Occipital lobe (tissue), 2 donors: ENCODE results near the gene MAPKAPK3. TPM values are rescaled to one million over a fixed set of nuclear protein-coding genes. Genes with fewer than 3 reads are reported as not detected.

Experiments
- DNase-seq: peaks from one replicate; lab custom pipeline; 2025; lab: John Stamatoyannopoulos, UW
- total RNA-seq: library from RNA; depleted of rRNA; stranded (reverse); fragments of >200 nt; gene quantifications from one replicate; pipeline ENCODE4 v1.2.3, GENCODE V29; 2014

MAPKAPK3 gene
- total RNA-seq, result 5.5 TPM

DNA sequence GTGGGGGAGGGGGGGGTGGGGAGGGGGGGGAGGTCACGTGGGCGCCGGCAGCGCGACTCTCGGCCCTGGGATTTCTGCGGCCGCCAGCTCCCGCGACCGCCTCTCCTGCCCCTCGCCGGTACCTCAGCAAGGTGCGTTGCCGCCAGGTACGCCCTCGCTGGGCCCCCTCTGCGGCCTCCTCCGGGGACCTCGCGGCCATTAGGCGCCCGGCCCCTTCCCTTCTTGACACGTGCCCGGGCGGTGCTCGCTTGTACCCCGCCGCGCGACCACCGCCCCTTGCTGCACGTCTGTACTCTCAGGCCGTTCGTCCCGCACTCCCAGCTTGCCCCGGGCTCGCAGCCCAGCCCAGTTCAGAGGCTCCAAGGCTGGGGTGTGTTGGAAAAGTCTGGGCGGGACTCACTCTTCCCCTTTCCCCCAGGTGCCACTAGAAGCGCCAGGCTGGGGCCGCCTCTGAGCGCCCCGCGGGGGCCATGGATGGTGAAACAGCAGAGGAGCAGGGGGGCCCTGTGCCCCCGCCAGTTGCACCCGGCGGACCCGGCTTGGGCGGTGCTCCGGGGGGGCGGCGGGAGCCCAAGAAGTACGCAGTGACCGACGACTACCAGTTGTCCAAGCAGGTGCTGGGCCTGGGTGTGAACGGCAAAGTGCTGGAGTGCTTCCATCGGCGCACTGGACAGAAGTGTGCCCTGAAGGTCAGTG, at the start of gene MAPKAPK3:
Gene MAPKAPK3 (plus strand): TSS at position 56 of the 696 bp plus-strand sequence. CDS start 415 bp downstream, at position 471.
- no peak for DNase-seq

DNA sequence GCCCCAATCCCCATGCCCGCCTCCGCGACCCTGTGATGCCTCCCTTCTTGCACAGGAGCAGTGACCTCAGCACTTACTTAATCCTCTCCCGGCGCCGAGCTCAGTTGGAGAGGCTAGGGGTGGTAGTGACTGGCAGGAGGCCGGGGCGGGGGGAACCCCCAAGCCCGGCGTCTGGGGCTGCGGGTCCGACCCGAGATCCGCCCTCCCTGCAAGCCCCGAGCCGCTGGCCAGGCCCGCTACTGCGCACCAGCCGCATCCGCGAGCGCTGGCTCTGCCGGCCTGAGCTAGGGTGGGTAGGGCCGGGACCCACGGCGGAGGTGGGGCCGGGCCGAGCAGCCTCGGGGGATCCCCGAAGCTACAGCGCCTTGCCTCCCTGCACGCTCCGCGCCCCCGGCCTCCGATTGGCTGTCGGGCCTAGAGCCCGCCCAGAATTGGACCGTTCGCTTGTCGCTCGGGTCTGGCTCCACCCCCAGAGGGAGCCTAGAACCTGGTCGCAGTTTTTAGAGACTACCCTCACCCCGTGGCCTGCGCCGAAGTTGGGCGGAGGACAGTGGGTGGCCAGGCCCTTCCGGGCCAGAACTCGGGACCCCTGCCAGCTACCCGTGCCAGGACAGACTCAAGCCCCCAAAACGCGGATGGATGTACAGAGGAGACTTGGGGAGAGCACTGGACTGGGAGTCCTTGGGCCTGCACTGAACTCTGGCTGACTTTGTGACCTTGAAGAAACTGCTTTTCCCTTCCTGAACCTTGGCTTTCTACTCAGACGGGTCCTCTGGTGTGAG, 49.4 kb upstream of the MAPKAPK3 start, which contains the start of gene C3orf18:
Gene C3orf18 (minus strand): TSS at position 362 of the 782 bp plus-strand sequence. CDS start 2,048 bp downstream, outside the sequence.
- DNase-seq, result peak; percentile 90

DNA sequence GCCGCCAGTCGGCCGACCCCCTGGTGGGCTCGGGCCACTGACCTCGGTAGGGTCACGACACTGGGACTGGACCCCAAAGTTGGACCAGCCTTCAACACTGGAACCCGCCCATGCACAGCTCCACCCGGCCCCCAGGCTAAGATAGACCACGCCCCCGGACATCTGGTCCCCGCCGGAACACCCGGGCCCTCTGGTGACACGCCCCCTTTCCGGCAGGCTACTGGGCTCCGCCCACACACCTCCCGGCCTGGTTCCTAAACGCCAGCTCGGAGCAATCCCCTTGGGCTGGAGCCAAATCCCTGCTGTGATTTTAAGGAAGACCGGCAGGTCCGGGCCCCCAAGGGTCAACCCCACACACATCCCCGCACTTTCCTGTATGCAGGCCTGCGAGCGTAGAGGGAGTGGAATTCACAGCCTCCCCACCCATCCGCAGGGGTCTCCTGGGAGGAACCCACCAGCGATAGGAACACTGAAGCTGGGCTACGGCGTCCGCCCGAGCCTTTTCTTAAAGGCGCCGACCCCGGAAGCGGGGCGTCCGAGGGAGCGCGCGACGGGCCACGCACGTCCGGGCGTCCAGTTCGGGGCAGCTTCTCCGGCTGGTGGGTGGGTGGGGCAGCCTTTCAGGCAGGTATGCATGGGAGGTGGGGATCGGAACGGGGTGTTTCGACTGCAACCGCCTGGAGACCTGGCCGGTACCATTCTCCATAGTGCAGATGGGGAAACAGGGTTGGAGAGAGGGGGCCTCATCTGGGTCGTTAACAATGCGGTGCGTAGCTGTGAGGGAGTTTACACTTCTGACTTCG, 47.8 kb upstream of the MAPKAPK3 start, which contains the start of gene HEMK1:
Gene HEMK1 (plus strand): TSS at position 576 of the 803 bp plus-strand sequence. CDS start 1,583 bp downstream, outside the sequence.
- DNase-seq, result peak; percentile 92

DNA sequence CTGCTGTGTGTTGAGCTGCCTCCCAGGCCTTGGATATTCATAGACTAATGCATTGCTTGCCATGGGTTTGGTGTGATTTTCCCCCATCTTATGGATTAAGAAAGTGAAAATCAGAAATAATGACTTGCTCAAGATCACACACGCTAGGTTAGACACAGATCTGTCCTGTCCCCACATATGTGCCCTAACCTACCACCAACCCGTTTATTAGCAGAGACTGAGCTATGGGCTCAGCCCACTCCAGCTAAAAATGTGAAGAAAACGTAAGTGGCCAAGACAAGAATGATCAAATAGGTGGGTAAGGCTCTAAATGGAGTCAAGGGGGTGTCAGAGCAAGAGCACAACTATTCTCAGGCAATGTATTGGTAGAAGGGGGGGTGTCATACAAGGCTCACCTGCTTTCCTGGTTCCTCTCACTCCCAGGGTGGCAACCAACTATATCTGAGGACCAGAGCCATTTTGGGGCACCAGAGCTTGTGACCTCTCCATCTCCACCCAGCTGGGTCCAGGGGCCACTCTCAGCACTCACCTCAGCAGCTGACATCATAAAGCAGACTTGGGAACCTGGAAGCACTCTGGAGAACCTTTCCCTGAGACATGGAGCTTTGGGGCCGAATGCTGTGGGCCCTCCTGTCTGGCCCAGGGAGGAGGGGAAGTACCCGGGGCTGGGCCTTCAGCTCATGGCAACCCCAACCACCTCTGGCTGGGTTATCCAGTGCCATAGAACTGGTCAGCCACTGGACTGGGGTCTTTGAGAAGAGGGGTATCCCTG, 46.3 kb upstream of the MAPKAPK3 start:
- no peak for DNase-seq

DNA sequence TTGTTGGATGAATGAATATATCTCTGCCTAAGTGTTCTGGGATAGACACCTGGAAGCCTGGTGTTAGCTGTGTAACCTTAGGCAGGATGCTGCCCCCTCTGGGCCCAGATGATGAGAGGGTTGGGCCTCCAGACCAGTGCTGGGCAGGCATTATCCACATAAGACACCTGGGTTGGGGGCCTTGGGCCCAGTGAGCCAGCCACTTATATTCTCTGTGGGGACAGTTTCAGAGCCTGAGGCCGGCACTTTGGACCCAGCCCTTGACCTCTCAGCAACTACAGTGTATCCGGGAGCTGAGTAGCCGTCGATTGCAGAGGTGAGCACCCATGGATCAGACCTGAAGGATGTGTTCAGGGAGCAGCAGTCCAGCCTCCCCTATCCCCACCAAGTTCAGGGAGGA, 45.5 kb upstream of the MAPKAPK3 start:
- no peak for DNase-seq

DNA sequence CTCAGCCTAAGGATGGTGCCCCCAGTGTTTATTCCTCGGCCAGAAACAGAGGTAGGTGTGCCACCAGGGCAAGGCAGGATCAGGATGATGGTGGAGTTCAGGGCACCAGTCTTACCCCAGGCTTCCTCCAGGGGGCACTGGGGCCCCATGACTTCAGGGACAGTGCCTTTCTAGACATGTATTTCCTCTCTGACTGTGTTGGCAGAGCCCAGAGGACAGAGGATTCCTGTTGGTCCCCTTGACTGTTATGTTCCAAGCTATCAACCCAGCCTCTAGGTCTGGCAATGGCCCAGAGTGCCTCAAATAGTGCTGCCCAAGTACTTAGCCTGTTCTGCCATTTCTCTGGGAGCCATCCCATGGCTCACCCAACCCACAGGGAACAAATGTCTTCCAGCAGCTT, 44.8 kb upstream of the MAPKAPK3 start:
- DNase-seq, result peak; percentile 35

DNA sequence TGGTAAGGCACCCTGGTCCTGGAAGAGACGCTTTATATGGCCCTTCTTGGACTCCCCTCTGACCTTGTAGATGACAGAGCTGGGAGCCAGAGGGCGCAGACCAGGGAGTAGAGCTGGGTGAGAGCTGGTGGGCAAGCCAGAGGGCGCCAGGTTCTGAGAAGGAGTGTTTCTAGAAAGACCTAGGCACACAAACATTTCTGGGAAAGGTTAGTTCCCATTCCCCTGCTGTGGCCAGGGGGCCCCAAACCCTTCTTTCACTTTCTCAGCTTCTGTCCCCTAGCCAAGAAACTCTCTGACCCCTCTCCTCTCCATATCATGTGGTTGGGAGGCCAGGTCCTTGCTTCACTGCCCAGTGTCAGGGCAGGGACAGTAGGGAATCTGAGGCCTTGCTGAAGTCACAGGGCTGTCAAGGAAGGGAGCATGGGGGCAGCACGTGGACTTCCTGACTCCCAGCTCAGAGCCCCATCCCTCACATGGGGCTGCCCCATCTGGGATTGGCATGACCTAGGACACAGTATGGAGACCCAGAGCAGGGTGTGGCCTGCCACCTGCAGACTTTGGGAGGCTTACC, 44.1 kb upstream of the MAPKAPK3 start:
- DNase-seq, result no peak

DNA sequence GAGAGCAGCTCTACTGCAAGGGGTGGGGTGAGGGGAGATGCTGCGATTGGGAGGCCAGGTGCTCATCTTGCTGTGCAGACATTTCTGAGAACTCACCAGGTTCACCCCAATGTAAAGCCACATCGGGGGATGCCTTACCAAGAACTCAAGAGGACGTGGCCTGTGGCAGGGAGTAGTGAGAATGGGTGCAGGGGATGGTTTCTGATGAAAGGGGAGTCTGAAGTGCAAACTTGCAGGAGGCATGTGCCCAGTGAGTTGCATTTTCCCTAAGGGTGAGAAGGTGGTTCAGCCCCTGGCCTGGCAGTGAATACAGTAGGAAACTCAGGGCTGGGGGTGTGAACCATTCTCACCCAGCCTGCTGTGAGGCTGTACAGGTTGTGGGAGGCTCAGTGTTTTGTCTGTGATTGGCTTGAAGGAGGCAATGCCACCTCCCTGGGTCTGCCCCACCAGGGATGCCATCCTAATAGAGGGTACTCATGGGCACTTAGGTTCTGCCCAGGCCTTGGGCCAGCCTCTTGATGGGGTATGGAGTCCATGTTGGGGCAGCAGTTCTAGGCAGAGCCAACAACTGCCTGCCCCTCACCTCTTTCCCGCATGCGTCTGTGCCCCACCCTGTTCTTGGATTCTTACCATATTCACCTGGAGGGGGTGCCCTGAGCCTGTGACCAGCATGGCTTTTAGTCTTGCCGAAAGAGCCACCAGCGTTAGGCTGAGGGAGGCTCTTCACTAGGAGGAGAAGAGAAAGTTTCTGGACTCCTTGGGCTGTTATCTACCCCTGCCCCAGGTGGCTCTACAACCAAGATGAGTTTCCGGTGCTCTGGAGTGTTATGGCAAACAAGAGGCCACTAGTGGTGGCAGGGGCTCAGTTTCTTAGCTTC, 43.1 kb upstream of the MAPKAPK3 start:
- no peak for DNase-seq

DNA sequence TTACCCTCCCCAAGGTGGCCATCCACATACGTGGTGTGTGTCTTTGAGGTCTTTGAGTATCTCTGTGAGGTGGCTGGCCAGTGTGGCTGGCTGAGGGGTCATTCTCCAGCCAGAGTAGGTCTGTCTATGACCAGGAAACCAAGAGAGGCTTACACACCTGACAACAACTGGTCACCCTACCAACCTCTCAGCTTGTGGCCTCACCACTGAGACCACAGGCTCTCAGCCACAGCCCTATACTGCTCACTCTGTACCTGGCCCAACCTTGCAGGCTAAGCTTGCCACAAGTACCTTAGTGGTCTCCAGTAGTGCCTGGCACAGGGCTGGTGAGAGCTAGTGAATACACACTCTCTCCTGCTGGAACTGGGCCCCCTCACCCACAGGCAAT, 42.5 kb upstream of the MAPKAPK3 start:
- no peak for DNase-seq

DNA sequence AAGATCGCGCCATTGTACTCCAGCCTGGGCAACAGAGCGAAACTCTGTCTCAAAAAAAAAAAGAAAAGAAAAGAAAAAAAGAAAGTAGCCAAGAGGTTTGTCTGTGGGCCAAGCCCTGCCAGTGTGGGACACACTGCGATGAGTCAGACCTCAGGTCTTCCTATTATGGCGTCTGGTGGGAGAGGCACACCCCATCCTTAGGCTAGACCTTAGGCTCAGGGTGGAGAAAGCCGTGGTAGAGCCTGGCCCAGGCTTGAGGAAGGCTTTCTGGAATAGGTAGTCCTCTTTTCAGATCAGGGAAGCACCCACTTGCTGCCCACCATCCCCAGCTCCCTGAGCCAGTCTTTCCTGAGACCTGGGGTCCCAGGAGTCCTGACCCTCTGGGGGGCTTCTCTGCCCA, 41.6 kb upstream of the MAPKAPK3 start:
- no peak for DNase-seq

DNA sequence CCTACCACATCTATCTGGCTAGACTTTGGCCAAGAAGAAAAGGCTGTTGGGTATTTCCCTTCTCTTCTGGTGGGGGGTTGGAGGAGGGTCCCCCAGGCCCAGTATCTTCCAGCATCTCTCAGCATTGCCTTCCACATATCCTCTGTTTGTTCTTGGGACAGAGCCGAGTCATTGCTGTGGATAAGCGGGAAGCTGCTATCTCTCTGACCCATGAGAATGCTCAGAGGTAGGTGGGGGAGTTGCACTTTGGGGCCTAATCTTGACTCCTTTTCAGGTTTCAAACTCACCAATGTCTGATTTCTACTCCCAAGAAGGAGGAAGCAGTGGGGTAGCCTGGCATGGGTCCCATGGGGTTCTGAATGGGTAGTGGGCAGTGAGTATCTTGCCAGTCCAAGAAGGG, 39.6 kb upstream of the MAPKAPK3 start:
- no peak for DNase-seq

DNA sequence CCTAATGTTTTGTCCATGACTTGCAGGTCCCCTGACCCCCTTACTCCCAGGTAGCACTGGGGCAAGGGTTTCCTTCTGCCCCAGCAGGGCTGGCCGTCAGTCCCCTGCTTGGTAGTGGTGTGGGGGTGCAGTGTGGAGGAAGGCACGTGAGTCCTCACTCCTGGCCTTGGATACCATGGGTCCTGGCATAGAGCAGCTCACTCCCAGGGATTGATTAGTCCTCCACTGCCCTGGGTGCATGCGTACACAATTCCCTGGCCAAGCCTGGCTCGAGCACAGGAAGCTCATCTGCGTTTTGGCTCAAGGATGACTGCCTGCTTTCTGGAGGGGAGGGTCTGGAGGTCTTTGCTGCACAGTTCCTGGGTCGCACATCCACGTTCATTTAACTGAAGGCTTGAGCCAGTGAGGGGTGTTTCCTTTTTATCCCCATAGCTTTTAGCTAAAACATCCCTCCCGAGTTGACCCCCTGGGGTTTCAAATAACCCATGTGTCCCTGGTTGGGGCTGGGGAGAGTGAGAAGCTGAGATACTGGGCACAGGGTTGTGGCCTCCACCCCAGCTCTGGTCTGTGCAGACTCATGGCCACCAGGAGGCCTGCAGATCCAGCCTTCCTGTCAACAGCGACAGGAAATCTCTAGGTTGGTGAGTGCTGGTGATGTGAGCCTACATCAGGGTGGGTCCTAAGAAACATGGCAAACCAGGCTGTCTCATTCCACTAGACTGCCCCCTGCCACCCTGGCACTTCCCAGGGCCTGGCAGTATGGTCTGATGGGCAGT, 36.1 kb upstream of the MAPKAPK3 start:
- no peak for DNase-seq

DNA sequence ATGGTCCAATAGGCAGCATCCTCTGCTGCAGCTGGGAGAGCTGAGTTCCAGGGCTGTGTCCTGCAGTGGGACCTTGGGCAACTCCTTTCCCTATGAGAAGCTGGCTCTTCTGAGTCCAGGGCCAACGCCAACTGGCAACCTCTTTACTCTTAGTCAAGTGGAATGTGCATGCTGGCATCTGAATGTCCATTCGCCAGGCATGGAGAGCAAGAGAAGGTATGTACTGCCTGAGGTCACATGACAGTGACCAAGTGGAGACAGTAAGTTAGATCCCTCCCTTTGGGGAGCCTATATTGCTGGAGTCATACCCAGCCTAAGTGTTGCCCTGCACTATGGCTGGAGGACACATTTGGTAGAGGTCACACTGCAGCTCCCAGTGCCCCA, 35.5 kb upstream of the MAPKAPK3 start:
- DNase-seq, result no peak

DNA sequence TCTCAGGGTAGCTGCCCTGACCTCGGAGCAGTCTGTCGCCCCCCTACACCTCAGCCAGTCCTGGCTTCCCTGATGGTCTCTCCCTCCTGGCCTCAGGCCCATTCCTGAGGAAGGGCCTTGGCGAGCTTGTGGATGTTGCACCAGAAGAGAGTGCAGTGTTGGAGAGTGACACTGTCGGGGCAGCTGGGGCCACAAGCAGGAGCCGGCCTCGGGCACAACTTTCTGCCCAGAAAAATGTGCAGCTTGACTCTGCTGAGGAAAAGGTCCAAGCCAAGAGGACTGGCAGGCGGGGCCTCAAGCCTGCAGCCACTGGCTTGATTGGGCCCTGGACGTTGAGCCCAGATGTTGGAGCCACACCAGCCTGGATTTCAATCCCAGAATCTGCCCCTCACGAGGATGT, 34.9 kb upstream of the MAPKAPK3 start:
- DNase-seq, result no peak

DNA sequence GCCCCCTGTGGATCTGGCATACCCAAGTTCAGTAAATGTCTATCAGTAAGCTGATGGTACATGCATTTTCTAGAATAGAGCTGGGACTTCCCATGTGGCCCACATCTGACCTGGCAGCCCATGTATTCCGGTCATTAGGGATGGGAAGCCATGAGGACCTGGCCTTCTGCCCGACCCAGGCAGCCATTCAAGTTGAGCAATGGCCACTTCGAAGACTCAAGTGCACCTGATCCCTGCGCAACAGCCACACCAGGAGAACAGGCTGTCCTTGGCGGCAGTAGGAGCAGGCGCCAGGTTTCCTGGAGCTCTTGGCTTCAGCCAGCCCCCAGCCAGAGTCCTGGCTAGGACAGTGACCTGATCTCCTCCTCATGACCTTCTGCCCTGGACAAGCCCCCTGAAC, 33.1 kb upstream of the MAPKAPK3 start:
- DNase-seq, result no peak

DNA sequence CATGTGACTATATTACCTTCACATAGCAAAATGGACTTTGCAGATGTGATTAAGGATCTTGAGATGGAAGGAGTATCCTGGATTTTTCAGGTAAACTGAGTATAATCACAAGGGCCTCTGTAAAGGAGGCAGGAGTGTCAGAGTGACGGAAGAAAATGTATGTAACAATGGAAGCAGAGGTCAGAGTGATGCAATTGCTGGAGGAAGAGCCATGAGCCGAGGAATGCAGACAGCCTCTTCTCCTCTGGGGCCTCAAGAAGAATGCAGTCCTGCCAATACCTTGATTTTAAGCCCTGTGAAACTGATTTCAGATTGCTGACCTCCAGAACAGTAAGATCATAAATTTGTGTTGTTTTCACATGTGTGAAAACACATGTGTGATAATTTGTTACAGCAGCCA, 32.6 kb upstream of the MAPKAPK3 start:
- DNase-seq, result no peak

DNA sequence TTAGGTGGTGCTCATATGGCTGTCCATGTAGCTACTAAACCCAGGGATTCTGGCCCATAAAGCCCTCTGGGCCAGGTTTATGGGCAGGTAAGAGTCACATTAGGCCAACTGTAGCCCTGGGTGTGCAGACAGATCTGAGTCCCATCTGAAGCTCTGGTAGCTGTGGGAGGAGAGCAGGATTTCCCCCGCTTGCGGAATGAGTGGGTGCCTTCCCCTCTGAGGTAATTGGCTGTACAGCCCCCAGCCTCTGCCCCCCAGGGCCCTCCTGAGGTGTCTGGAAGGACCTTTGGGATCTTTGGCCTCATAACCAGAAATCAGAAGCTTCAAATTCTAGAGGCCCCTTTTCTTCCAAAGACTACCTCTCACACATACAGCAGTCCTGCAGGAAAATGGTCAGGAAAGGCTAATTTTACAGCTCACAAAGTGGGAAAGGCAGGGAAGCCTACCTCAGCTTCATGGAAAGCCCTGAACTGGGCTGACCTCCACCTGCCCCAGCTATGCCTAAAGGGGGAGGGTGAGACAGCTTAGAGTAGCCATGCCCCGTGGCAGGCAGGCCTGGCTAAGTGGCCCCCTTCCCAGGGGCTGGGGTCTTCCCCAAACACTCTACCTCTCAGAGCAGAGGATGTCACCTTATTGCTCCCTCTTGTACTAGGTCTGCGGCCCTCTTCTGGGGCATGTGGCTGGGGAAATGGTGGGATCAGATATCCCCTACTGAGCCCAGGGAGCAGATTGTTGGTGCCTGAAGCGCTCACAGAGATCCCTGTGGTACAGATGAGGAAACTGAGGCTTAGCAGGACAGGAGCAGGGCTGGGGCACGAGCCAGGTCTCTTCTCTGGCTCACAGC, 30.8 kb upstream of the MAPKAPK3 start:
- no peak for DNase-seq

DNA sequence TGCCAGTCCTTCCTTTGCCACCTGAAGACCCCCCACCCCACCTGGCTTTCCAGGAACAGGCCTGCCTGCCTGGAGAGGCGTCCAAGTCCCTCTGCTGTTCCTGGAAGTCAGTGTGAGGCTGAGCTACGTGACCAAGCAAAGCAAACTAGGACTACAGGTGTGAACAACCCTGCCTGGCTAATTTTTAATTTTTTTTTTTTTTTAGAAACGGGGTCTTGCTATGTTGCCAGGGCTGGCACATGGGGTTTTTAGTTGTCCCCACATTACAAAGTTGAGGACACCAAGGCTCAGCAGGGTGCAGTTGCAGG, 30.2 kb upstream of the MAPKAPK3 start:
- no peak for DNase-seq
